ENCODE data around the gene CDK11B.
"Not testable (repeated sequence)": the region's sequence is repeated elsewhere in the genome, so short reads cannot be mapped to it uniquely, and the experiment has no call there.

CDK11B gene

GRCh38 chr1:1683104-1683905 lies 24.5 kb upstream of the CDK11B start:
- no peak for DNase-seq (ENCODE audit: low spot score)

GRCh38 chr1:1680912-1681273 lies 22.1 kb upstream of the CDK11B start:
- no peak for DNase-seq (ENCODE audit: low spot score)

- DNase-seq (ENCODE audit: low spot score): no peak
These were observed 21.5 kb upstream of the CDK11B start for GRCh38 chr1:1680031-1680911.

- peak; percentile 92 for DNase-seq (ENCODE audit: low spot score)
These were observed 20.0 kb upstream of the CDK11B start for GRCh38 chr1:1678581-1679380.

- peak; percentile 88 for DNase-seq (ENCODE audit: low spot score)
These were observed 19.1 kb upstream of the CDK11B start for GRCh38 chr1:1677718-1678580.

GRCh38 chr1:1676087-1676486 lies 17.3 kb upstream of the CDK11B start:
- not testable (repeated sequence) for DNase-seq (ENCODE audit: low spot score)

GRCh38 chr1:1675218-1675617 lies 16.4 kb upstream of the CDK11B start:
- DNase-seq (ENCODE audit: low spot score): not testable (repeated sequence)

- DNase-seq (ENCODE audit: low spot score): not testable (repeated sequence)
These were observed 16.0 kb upstream of the CDK11B start for GRCh38 chr1:1674806-1675205.

- no peak for DNase-seq (ENCODE audit: low spot score)
These were observed 13.6 kb upstream of the CDK11B start for GRCh38 chr1:1672181-1672965.

GRCh38 chr1:1671365-1672119 lies 12.7 kb upstream of the CDK11B start:
- DNase-seq (ENCODE audit: low spot score): no peak

GRCh38 chr1:1670866-1671265 lies 12.1 kb upstream of the CDK11B start:
- no peak for DNase-seq (ENCODE audit: low spot score)

GRCh38 chr1:1669468-1670440 lies 10.9 kb upstream of the CDK11B start:
- no peak for DNase-seq (ENCODE audit: low spot score)

GRCh38 chr1:1666526-1666925 lies 7.7 kb upstream of the CDK11B start:
- no peak for DNase-seq (ENCODE audit: low spot score)

- DNase-seq (ENCODE audit: low spot score): no peak
These were observed 7.0 kb upstream of the CDK11B start for GRCh38 chr1:1665815-1666251.

- DNase-seq (ENCODE audit: low spot score): no peak
These were observed 6.4 kb upstream of the CDK11B start for GRCh38 chr1:1664941-1665814.

GRCh38 chr1:1664318-1664717 lies 5.5 kb upstream of the CDK11B start:
- not testable (repeated sequence) for DNase-seq (ENCODE audit: low spot score)

- not testable (repeated sequence) for DNase-seq (ENCODE audit: low spot score)
These were observed 4.2 kb upstream of the CDK11B start for GRCh38 chr1:1662830-1663560.
